Measurements from ENCODE around the gene FILIP1L.

DNA sequence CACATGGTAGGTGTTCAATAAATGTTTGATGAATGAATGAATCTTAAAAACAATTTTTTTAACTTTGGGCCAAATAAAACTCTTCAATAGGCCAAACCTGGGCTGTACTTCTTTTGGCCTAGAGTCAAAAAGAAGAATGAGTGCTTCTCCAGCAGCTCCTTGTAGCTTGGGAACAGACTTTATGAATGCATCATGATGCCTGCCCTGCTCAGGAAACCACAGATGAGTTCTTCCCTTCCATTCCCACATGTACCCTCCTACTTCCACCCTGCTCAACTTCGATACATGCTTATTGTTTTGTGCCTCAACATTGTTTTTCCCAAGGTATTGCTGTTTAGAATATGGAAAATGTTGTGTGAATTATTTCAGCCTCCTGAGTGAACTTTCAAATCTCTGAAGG, 87.0 kb downstream of the FILIP1L start:
- TF ChIP-seq, protein P1, sequence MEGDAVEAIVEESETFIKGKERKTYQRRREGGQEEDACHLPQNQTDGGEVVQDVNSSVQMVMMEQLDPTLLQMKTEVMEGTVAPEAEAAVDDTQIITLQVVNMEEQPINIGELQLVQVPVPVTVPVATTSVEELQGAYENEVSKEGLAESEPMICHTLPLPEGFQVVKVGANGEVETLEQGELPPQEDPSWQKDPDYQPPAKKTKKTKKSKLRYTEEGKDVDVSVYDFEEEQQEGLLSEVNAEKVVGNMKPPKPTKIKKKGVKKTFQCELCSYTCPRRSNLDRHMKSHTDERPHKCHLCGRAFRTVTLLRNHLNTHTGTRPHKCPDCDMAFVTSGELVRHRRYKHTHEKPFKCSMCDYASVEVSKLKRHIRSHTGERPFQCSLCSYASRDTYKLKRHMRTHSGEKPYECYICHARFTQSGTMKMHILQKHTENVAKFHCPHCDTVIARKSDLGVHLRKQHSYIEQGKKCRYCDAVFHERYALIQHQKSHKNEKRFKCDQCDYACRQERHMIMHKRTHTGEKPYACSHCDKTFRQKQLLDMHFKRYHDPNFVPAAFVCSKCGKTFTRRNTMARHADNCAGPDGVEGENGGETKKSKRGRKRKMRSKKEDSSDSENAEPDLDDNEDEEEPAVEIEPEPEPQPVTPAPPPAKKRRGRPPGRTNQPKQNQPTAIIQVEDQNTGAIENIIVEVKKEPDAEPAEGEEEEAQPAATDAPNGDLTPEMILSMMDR (IDR thresholded peaks at IDR 0.05; ENCODE audit: borderline replicate concordance, extremely low read depth, low read length, poor library complexity, severe bottlenecking): no peak
- no peak for TF ChIP-seq EZH2 (IDR thresholded peaks at IDR 0.05; ENCODE audit: borderline replicate concordance, low read depth, low read length, severe bottlenecking)
